Esophagus muscularis mucosa (tissue), 4 donors: Measurements from ENCODE around the gene RCN2. TPM values are rescaled to one million over a fixed set of nuclear protein-coding genes. Genes with fewer than 3 reads are reported as not detected.

Experiments
- DNase-seq: peaks from one replicate; pipeline ENCODE4 v3.0.0-alpha.2; 2017; ENCODE audit errors: extremely low spot score
- H3K27ac ChIP-seq, 4 donors: fragments of 200-600 bp; sonication (generic); replicated peaks in 1 of 4; 1 replicate in 3 of 4; 2 replicates in 1 of 4; pipeline ENCODE4 v1.5.1; 2016 to 2019; ENCODE audit warnings: mild to moderate bottlenecking in 1 of 4
- H3K27me3 ChIP-seq, 4 donors: fragments of 200-600 bp; sonication (generic); one replicate each; pipeline versions ENCODE4 v1.5.1 to v1.6.0; 2016 to 2019
- H3K36me3 ChIP-seq, 4 donors: fragments of 200-600 bp; sonication (generic); one replicate each; pipeline ENCODE4 v1.5.1; 2016 to 2019
- H3K4me1 ChIP-seq, 4 donors: fragments of 200-600 bp; sonication (generic); one replicate each; pipeline ENCODE4 v1.5.1; 2016 to 2019
- H3K4me3 ChIP-seq, 4 donors: fragments of 200-600 bp; sonication (generic); 1 replicate in 2 of 4; 2 replicates in 2 of 4; pipeline ENCODE4 v1.5.1; 2016 to 2019; ENCODE audit warnings: mild to moderate bottlenecking in 4 of 4, moderate library complexity in 1 of 4
- H3K9me3 ChIP-seq, 4 donors: fragments of 200-600 bp; sonication (generic); 1 replicate in 3 of 4; 2 replicates in 1 of 4; pipeline ENCODE4 v1.5.1; 2016 to 2019
- CTCF ChIP-seq, 3 experiments: fragments of 200-600 bp in 2 of 3; fragments of 450-650 bp in 1 of 3; sonication (generic) in 2 of 3; IDR thresholded peaks; one replicate each; pipeline ENCODE4 v1.5.1; 2017 to 2019; ENCODE audit warnings: antibody characterized with exemption in 3 of 3, mild to moderate bottlenecking in 2 of 3, moderate library complexity in 1 of 3
- EP300 ChIP-seq: sonication (generic); formaldehyde crosslinking; IDR thresholded peaks from one replicate; pipeline ENCODE4 v1.6.1; 2017; ENCODE audit warnings: antibody characterized with exemption
- POLR2A ChIP-seq: fragments of 450-650 bp; IDR thresholded peaks from one replicate; pipeline ENCODE4 v1.6.1; 2017; ENCODE audit warnings: antibody characterized with exemption, moderate library complexity, mild to moderate bottlenecking, low read depth
- POLR2AphosphoS5 ChIP-seq, 2 donors: sonication (generic); formaldehyde crosslinking; IDR thresholded peaks; one replicate each; pipeline ENCODE4 v1.6.1; 2017; ENCODE audit warnings: antibody characterized with exemption in 2 of 2
- WGBS: methylation state at CpG from one replicate; pipeline ENCODE4 v1.1.5; 2018; 5-methylcytosine and 5-hydroxymethylcytosine counted together
- intact Hi-C: fragments of 100-400 bp; cut with DNase I; formaldehyde crosslinking; loops from one replicate; pipeline ENCODE4 v1.15.1; 2023
- total RNA-seq, 4 donors: library from RNA; depleted of rRNA; stranded (reverse); fragments of >200 nt; gene quantifications; one replicate each; pipeline versions ENCODE4 v1.1.0 to v1.2.1, GENCODE V29; 2016

The RCN2 gene
- total RNA-seq, 4 donors from 2014 or later: 35.6 to 55.6 (median 43.0) TPM

GRCh38 chr15:76932135-76932966 is 802 bp downstream of the RCN2 start:
- Histone ChIP-seq H3K27me3 (no peaks in the 10 kb centered on the region), H3K4me1 (peaks cover 9 to 21% (median 18%) of the 10 kb centered on the region in 4 donors), H3K4me3 (peak overlapping the region; percentile 66 to 90 (median 78)), H3K27ac (peak overlapping the region; percentile 83 to 92 (median 88)), H3K9me3 (no peaks in the 10 kb centered on the region), H3K36me3 (peaks cover 0 to 40% (median 19%) of the 10 kb centered on the region in 4 donors)
- WGBS: 18% methylated on average over 13 of the region's 14 CpGs
- TF ChIP-seq CTCF (IDR thresholded peaks at IDR 0.05) (no peak), EP300 (no peak)
- intact Hi-C loops: loop anchor here (10.0 kb wide), 1 partner anchor 572 kb away; no protein-coding TSS in a partner anchor
- DNase-seq: no peak

GRCh38 chr15:76935620-76936019 is 4.1 kb downstream of the RCN2 start:
- 94% methylated on average over 2 of the region's 2 CpGs for WGBS
- Histone ChIP-seq H3K4me1 (peaks cover 8 to 19% (median 16%) of the 10 kb centered on the region in 4 donors), H3K4me3 (no peak overlapping the region), H3K9me3 (no peaks in the 10 kb centered on the region), H3K36me3 (peaks cover 0 to 56% (median 23%) of the 10 kb centered on the region in 4 donors), H3K27ac (no peak overlapping the region), H3K27me3 (no peaks in the 10 kb centered on the region)
- intact Hi-C loops: loop anchor here (10.0 kb wide), 1 partner anchor 569 kb away; no protein-coding TSS in a partner anchor
- DNase-seq: no peak
- TF ChIP-seq CTCF (IDR thresholded peaks at IDR 0.05) (no peak), POLR2A (no peak), EP300 (no peak), POLR2AphosphoS5 (IDR thresholded peaks at IDR 0.05) (no peak)

- Histone ChIP-seq H3K9me3 (no peaks in the 10 kb centered on the region), H3K27ac (no peak overlapping the region), H3K27me3 (no peaks in the 10 kb centered on the region), H3K4me3 (no peak overlapping the region), H3K4me1 (peaks cover 5 to 18% (median 14%) of the 10 kb centered on the region in 4 donors), H3K36me3 (peaks cover 0 to 56% (median 23%) of the 10 kb centered on the region in 4 donors)
- intact Hi-C loops: loop anchor here (10.0 kb wide), 1 partner anchor 568 kb away; no protein-coding TSS in a partner anchor
- no peak for DNase-seq
- 87% methylated on average over 3 of the region's 3 CpGs for WGBS
- TF ChIP-seq EP300 (no peak), POLR2AphosphoS5 (IDR thresholded peaks at IDR 0.05) (no peak), POLR2A (no peak), CTCF (IDR thresholded peaks at IDR 0.05) (no peak)
Observed at GRCh38 chr15:76936671-76937070, 5.1 kb downstream of the RCN2 start.

GRCh38 chr15:76938752-76939151 is 7.2 kb downstream of the RCN2 start:
- H3K9me3 ChIP-seq: no peaks in the 10 kb centered on the region
- WGBS: 97% methylated on average over 5 of the region's 5 CpGs
- H3K4me3 ChIP-seq: no peak overlapping the region
- no peak overlapping the region for H3K27ac ChIP-seq
- TF ChIP-seq EP300: no peak
- TF ChIP-seq POLR2A: no peak
- intact Hi-C loops: loop anchor here (10.0 kb wide), 1 partner anchor 566 kb away; no protein-coding TSS in a partner anchor
- no peak for DNase-seq
- no peaks in the 10 kb centered on the region for H3K27me3 ChIP-seq
- peaks cover 0 to 51% (median 23%) of the 10 kb centered on the region in 4 donors for H3K36me3 ChIP-seq
- peaks cover 0 to 8% (median 3%) of the 10 kb centered on the region in 4 donors for H3K4me1 ChIP-seq

GRCh38 chr15:76939715-76940114 is 8.2 kb downstream of the RCN2 start:
- intact Hi-C loops: loop anchor here (10.0 kb wide), 1 partner anchor 565 kb away; no protein-coding TSS in a partner anchor
- H3K4me3 ChIP-seq: no peak overlapping the region
- H3K9me3 ChIP-seq: no peaks in the 10 kb centered on the region
- TF ChIP-seq POLR2A (no peak), CTCF (IDR thresholded peaks at IDR 0.05) (no peak), POLR2AphosphoS5 (IDR thresholded peaks at IDR 0.05) (no peak), EP300 (no peak)
- WGBS: 0% methylated on average over 1 of the region's 1 CpG
- DNase-seq: no peak
- no peaks in the 10 kb centered on the region for H3K27me3 ChIP-seq
- peaks cover 0 to 8% (median 3%) of the 10 kb centered on the region in 4 donors for H3K4me1 ChIP-seq
- peaks cover 0 to 52% (median 26%) of the 10 kb centered on the region in 4 donors for H3K36me3 ChIP-seq
- no peak overlapping the region for H3K27ac ChIP-seq
